PC-3 (cell line): ENCODE results near the gene RTP5. TPM values are rescaled to one million over a fixed set of nuclear protein-coding genes. Genes with fewer than 3 reads are reported as not detected.

Experiments used
- ATAC-seq: fragments of 200-7000 bp; cut with Tn5 transposase; 2 replicates; pipeline ENCODE4 v1.9.1; 2020; ENCODE audit warnings: mild to moderate bottlenecking, moderate library complexity
- BruUV-seq: library from RNA; stranded (reverse); fragments of 400-500 nt; replicated peaks from 2 replicates; lab custom pipeline; 2021; lab: Mats Ljungman, UMichigan
- CTCF ChIA-PET: fragments of 300-600 bp; sonication (Branson Sonifier 250); formaldehyde crosslinking; loops from one replicate; lab custom pipeline; 2022; ENCODE audit warnings: antibody characterized with exemption; lab: Charles Lee
- POLR2A ChIA-PET: fragments of 300-600 bp; sonication (Branson Sonifier 250); formaldehyde crosslinking; loops from one replicate; lab custom pipeline; 2022; ENCODE audit warnings: antibody characterized with exemption; ENCODE audit not compliant: unreplicated experiment; lab: Charles Lee
- DNase-seq: peaks from one replicate; pipeline ENCODE4 v3.0.0-alpha.2; 2015
- H2AFZ ChIP-seq: fragments of 300-600 bp; sonication (generic); 2 replicates; pipeline ENCODE4 v1.6.0; 2016; ENCODE audit warnings: antibody characterized with exemption, low read length
- H3F3A ChIP-seq: fragments of 300-600 bp; sonication (generic); one replicate; pipeline ENCODE4 v1.6.0; 2017; ENCODE audit warnings: antibody characterized with exemption, low read length, control low read depth, mild to moderate bottlenecking; ENCODE audit not compliant: unreplicated experiment
- H3K27ac ChIP-seq: fragments of 300-600 bp; sonication (generic); 2 replicates; pipeline ENCODE4 v1.5.1; 2016; ENCODE audit warnings: mild to moderate bottlenecking, low read length
- H3K27me3 ChIP-seq: fragments of 300-600 bp; sonication (generic); 2 replicates; pipeline ENCODE4 v1.6.1; 2016; ENCODE audit warnings: low read length, mixed read lengths
- H3K36me3 ChIP-seq: fragments of 300-600 bp; sonication (generic); 2 replicates; pipeline ENCODE4 v1.6.1; 2016; ENCODE audit warnings: low read depth, mixed run types, low read length, mixed read lengths
- H3K4me1 ChIP-seq: fragments of 300-600 bp; sonication (generic); 2 replicates; pipeline ENCODE4 v1.5.1; 2016; ENCODE audit warnings: low read length; ENCODE audit not compliant: insufficient read depth
- H3K4me2 ChIP-seq: fragments of 300-600 bp; sonication (generic); 2 replicates; pipeline ENCODE4 v1.6.0; 2016; ENCODE audit warnings: low read length
- H3K4me3 ChIP-seq: fragments of 300-600 bp; sonication (generic); 2 replicates; pipeline ENCODE4 v1.5.1; 2016; ENCODE audit warnings: mild to moderate bottlenecking, low read length, mixed read lengths
- H3K79me2 ChIP-seq: fragments of 300-600 bp; sonication (generic); 2 replicates; pipeline ENCODE4 v1.6.1; 2017; ENCODE audit warnings: low read length, mixed read lengths
- H3K9ac ChIP-seq: fragments of 300-600 bp; sonication (generic); 2 replicates; pipeline ENCODE4 v1.6.0; 2016; ENCODE audit warnings: mild to moderate bottlenecking, low read length
- H3K9me2 ChIP-seq: fragments of 300-600 bp; sonication (generic); replicated peaks from 2 replicates; pipeline ENCODE4 v1.6.1; 2016; ENCODE audit warnings: mixed run types, low read length, mixed read lengths
- H3K9me3 ChIP-seq: fragments of 300-600 bp; sonication (generic); 2 replicates; pipeline ENCODE4 v1.6.1; 2016; ENCODE audit warnings: low read length, mixed read lengths
- H4K20me1 ChIP-seq: fragments of 300-600 bp; sonication (generic); 2 replicates; pipeline ENCODE4 v1.6.1; 2016; ENCODE audit warnings: low read length, mixed read lengths
- CTCF ChIP-seq: fragments of 300-600 bp; sonication (generic); conservative IDR thresholded peaks from 2 replicates; pipeline ENCODE4 v1.5.1; 2017; ENCODE audit warnings: antibody characterized with exemption, low read depth, mild to moderate bottlenecking, low read length
- EZH2 ChIP-seq: fragments of 300-600 bp; sonication (generic); IDR thresholded peaks from one replicate; pipeline ENCODE4 v1.6.1; 2017; ENCODE audit warnings: antibody characterized with exemption, mild to moderate bottlenecking, low read length; ENCODE audit not compliant: unreplicated experiment
- EZH2phosphoT487 ChIP-seq: fragments of 300-600 bp; sonication (generic); IDR thresholded peaks from 2 replicates; pipeline ENCODE4 v1.6.1; 2018; ENCODE audit warnings: mild to moderate bottlenecking, antibody characterized with exemption, low read length, borderline replicate concordance
- intact Hi-C: fragments of 100-400 bp; cut with micrococcal nuclease; formaldehyde crosslinking; loops from 2 replicates; pipeline ENCODE4 v1.9.0; 2023
- total RNA-seq: library from RNA; depleted of rRNA; stranded (reverse); fragments of >200 nt; gene quantifications from 2 replicates; pipeline ENCODE4 v1.2.3, GENCODE V29; 2014

The RTP5 gene
- total RNA-seq, 1 experiment from 2014 or later = not detected

- DNase-seq = no peak
- no TSS peak for BruUV-seq
- Histone ChIP-seq H2AFZ (no peak overlapping the region), H3F3A (no peaks in the 10 kb centered on the region), H3K36me3 (no peaks in the 10 kb centered on the region), H3K79me2 (no peaks in the 10 kb centered on the region), H3K4me2 (no peak overlapping the region), H3K9me3 (no peaks in the 10 kb centered on the region), H3K9me2 (no peaks in the 10 kb centered on the region), H3K9ac (no peak overlapping the region), H3K27me3 (no peaks in the 10 kb centered on the region), H3K4me3 (no peak overlapping the region), H3K4me1 (no peaks in the 10 kb centered on the region), H4K20me1 (no peaks in the 10 kb centered on the region), H3K27ac (no peak overlapping the region)
- CTCF ChIA-PET = no interaction called here
- POLR2A ChIA-PET = no interaction called here
- no peak for ATAC-seq
- intact Hi-C loops = no loop called here
- TF ChIP-seq EZH2 (no peak), CTCF (no peak), EZH2phosphoT487 (no peak)
Measured at GRCh38 chr2:241910604-241911520, 41.3 kb downstream of the RTP5 start.

GRCh38 chr2:241911551-241911950, 42.0 kb downstream of the RTP5 start:
- intact Hi-C loops = no loop called here
- H3K79me2 ChIP-seq = no peaks in the 10 kb centered on the region
- H3K4me1 ChIP-seq = no peaks in the 10 kb centered on the region
- H3K27ac ChIP-seq = no peak overlapping the region
- H3F3A ChIP-seq = no peaks in the 10 kb centered on the region
- H2AFZ ChIP-seq = no peak overlapping the region
- TF ChIP-seq CTCF = no peak
- no peak for TF ChIP-seq EZH2phosphoT487
- TF ChIP-seq EZH2 = no peak
- no peaks in the 10 kb centered on the region for H3K9me3 ChIP-seq
- H3K27me3 ChIP-seq = no peaks in the 10 kb centered on the region
- ChIA-PET CTCF (no interaction called here), POLR2A (no interaction called here)
- H4K20me1 ChIP-seq = no peaks in the 10 kb centered on the region
- no peaks in the 10 kb centered on the region for H3K36me3 ChIP-seq
- no peak for DNase-seq
- no peaks in the 10 kb centered on the region for H3K9me2 ChIP-seq
- H3K4me2 ChIP-seq = no peak overlapping the region
- H3K9ac ChIP-seq = no peak overlapping the region
- BruUV-seq = no TSS peak
- no peak for ATAC-seq
- no peak overlapping the region for H3K4me3 ChIP-seq

- H3K4me3 ChIP-seq = no peak overlapping the region
- H3K4me2 ChIP-seq = no peak overlapping the region
- intact Hi-C loops = no loop called here
- no peaks in the 10 kb centered on the region for H3K9me2 ChIP-seq
- no peaks in the 10 kb centered on the region for H3F3A ChIP-seq
- no peak overlapping the region for H3K9ac ChIP-seq
- no peak overlapping the region for H2AFZ ChIP-seq
- CTCF ChIA-PET = no interaction called here
- no peak overlapping the region for H3K27ac ChIP-seq
- no TSS peak for BruUV-seq
- H3K27me3 ChIP-seq = no peaks in the 10 kb centered on the region
- H3K36me3 ChIP-seq = no peaks in the 10 kb centered on the region
- DNase-seq = no peak
- no peak for ATAC-seq
- no peaks in the 10 kb centered on the region for H4K20me1 ChIP-seq
- H3K4me1 ChIP-seq = no peaks in the 10 kb centered on the region
- no peaks in the 10 kb centered on the region for H3K79me2 ChIP-seq
- TF ChIP-seq CTCF = no peak
- TF ChIP-seq EZH2 = no peak
- no peak for TF ChIP-seq EZH2phosphoT487
- POLR2A ChIA-PET = no interaction called here
- no peaks in the 10 kb centered on the region for H3K9me3 ChIP-seq
Measured at GRCh38 chr2:241912021-241912555, 42.6 kb downstream of the RTP5 start.
